Midbrain (tissue), 1 donor: ENCODE data around the gene LCNL1.

ENCODE experiments used
- DNase-seq: peaks from one replicate; lab custom pipeline; 2025; lab: John Stamatoyannopoulos, UW

The LCNL1 gene

GRCh38 chr9:136947028-136947891, 35.5 kb upstream of the LCNL1 start:
- DNase-seq, result peak; percentile 32

- peak; percentile 69 for DNase-seq
These were observed 34.8 kb upstream of the LCNL1 start for GRCh38 chr9:136947955-136948510.

DNA sequence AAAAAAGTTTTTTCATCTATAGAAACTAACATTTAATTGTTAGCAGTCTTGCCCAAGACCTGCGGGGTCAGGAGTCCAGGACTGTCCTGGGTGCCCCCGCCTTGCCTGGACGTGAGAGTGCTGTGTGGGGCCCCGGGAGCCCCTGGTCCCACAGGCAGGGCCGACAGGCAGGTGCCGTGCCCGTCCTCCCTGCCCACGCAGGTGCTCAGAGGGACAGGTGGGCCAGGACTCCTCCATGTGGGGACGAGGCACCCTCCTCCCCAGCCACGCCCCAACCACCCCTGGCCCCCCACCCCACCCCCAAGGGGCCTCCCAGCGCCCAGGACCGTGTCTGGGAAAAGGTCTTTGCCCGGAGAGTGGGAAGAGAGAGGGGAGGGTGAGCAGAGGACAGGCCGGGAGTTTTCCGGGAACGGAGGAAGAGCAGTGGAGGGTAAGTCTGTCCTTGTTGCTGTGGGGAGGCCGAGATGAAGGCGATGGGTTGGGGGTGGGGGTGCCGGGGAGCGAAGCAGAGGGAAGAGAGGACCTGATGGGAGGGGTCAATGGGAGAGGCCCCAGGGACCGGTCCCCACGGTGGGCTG, 33.5 kb upstream of the LCNL1 start:
- no peak for DNase-seq

DNA sequence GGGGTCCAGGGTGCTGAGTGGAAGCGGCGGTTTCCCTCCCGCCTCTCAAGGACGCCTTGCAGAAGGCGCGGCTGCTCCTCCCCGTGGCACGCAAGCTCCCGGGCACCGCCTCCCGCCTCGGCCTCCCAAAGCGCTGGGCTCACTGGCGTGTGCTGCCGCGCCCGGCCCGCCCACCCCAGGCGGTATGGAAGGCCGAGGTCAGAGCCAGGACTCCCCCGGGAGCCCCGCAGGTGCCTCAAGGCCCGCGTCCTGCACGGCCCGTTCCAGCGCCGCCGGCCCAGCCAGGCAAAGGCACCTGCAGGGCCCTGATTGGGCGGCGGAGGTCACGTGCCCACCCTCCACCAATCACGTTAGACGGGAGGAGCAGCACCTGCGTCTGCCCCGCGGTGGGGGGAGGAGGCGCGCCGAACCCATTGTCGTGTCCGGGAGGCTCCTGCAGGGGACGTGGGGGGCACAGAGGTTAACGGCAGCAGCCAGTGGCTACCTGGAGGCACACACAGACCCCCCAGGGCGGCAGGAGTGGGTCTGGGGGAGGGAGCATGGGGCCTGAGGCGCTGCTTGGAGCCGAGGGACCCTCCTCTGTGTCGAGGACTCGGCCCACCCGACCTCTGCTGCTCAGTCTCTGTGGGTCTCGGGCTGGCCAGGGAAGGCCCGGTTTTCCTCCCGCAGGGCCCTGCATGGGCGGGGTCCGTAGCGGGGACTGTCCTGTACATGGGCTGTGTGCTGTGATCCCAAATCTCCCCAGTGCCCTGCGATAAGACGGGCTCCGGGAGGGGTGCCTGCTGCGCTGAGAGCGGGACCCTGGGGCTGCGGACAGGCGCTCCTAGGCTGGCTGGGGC, 32.8 kb upstream of the LCNL1 start:
- peak; percentile 95 for DNase-seq

DNA sequence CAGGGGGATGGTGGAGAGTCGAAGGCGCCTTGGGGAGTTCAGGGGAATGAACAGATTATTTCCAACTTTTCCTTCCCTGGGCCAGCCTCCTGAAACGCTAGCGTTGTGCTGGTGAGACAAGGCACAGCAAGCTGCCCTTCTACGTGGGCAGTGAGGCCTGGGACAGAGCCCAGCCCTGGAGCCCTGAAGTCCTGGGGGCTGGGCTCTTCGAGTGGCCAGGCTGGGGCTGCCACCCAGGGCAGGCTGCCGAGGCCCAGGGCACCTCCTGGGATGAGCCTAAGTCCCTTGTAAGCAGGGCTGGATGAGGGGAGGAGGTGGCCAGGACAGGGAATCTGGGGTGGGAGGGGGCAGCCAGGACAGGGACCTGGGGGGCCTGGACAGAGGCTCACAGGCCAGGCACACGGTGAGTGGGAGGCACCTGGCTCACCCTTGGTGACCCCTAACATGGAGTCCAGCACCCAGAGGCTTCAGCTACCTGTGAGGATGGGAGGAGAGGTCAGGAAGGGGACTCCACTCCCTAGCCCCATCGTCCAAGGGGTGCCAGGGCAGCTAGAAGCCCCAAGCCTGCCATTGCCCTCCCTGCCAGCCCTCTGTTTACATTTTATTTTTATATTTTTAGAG, 32.0 kb upstream of the LCNL1 start:
- no peak for DNase-seq

DNA sequence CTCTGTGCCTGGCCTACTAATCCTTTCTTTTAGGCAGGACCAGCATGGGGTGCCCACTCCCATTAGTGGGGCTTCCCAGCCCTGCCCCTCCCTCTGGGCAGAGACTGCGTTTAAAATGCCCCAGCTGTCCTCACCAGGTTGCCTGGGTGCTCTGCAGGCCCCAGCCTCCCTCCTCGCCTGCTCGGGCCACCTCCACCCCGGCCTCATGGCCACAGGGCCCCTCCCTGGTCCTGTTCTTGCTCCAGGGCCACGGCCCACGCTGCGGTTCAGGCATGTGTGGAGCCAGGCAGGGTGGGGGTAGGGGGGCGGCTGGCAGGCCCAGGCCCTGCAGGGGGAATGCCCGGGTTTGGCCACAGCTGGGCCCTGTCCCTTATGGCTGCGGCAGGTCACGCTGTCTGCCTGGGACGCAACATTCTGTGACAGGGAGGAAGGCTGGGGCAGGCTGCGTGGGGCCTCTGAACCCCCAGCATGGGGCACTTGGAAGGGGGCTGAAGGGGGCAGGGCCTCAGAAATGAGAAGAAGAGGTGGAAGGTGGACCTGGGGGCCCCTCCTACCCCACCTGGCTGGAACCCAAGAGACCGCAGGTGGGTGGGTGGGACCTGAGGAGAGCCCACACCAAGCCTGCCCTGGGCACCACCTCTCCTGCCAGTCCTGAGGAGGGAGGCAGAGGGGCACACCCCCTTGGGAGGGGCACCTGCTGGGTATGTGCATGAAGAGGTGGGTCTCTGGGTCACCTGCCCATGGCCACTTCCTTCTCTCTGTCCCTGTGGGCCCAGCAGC, 31.1 kb upstream of the LCNL1 start, which contains the start of gene LCN12:
LCN12 (plus strand) TSS at position 733 of the 780 bp plus-strand sequence. CDS start 55 bp downstream, outside the sequence.
- no peak for DNase-seq

DNA sequence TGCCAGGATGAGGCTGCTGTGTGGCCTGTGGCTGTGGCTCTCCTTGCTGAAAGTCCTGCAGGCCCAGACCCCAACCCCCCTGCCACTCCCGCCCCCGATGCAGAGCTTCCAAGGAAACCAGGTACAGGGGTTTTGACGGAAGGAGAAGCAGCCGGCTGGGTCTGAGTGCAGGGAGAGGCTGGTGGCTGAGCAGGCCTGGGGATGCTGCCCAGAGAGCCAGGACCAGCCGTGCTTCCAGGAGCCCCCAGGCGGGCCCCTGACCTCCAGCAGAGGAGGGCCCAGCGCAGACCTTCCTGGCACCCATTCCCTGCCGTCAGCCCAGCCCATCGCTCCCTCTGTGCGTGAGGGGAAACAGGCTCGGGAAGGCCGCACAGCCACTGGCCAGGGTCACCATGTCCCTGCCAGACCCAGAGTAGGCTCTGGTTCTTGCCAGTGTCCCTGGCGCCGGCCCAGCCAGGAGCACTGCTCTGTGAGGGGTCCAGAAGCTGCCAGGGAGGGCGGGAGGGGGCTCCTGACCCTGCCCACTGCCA, 30.4 kb upstream of the LCNL1 start:
- DNase-seq, result peak; percentile 63

GRCh38 chr9:136952876-136953770, 29.7 kb upstream of the LCNL1 start:
- no peak for DNase-seq

- no peak for DNase-seq
These were observed 29.0 kb upstream of the LCNL1 start for GRCh38 chr9:136953771-136954269.

DNA sequence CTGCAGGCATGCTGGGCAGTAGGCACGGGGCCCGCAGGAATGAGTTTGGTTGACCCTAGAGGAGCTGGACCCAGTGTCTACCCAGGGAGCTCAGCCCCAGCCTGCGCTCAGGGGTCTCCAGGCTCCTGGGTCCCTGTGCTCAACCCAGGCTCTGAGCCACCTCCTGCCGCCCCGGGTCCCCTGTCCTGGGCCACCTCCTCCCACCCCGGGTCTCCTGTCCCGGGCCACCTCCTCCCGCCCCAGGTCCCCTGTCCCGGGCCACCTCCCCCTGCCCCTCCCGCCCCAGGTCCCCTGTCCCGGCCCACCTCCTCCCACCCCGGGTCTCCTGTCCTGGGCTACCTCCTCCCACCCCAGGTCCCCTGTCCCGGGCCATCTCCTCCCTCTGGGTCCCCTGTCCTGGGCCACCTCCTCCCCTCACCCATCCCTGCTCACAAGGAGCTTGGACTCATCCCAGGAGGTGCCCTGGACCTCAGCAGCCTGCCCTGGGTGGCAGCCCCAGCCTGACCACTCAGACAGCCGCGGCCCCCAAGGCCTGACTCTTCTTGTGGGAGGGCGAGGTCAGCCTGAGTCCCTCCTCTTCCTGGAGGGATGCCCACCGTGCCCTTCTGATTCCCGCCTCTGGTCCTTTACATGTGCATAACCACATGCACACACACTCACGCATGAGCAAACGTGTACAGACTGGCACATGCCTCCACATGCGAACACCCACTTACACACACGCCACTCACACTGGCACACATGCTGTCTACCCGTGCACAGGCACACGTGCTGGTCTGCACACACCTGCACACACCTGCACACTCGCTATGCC, 28.3 kb upstream of the LCNL1 start:
- no peak for DNase-seq

GRCh38 chr9:136955202-136955942, 27.4 kb upstream of the LCNL1 start:
- DNase-seq, result no peak

DNA sequence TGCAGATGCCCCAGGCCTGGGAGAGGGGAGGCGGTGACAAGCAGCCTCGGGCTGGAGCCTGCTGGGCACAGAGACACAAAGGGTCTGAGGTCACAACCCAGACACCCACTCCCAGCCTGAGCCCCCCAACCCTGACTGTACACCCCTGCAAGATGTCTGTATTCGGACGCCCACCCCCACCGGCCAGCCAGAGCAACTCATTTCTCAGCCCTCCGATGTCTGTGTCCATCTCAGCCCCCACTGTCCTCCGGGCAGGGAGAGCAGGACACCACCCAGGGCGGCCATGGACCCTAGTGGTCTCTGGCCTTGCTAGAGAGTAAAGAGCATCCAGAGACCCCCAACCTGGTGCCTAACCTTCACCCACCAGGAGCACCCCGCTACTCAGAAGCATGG, 26.9 kb upstream of the LCNL1 start:
- DNase-seq, result no peak

DNA sequence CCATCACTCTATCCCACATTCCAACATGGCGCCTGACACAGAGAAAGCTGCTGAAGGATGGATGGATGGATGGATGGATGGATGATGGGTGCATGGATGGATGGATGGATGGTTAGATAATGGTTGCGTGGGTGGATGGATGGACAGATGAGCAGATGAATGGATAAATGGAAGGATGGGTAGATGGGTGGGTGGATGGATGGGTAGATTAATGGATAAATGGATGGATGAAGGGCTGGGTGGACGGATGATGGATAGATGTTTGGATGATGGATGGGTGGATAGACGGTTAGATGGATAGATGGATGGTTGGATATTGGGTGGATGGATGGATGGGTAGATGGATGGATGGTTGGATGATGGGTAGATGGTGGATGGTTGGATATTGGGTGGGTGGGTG, 26.2 kb upstream of the LCNL1 start:
- no peak for DNase-seq

DNA sequence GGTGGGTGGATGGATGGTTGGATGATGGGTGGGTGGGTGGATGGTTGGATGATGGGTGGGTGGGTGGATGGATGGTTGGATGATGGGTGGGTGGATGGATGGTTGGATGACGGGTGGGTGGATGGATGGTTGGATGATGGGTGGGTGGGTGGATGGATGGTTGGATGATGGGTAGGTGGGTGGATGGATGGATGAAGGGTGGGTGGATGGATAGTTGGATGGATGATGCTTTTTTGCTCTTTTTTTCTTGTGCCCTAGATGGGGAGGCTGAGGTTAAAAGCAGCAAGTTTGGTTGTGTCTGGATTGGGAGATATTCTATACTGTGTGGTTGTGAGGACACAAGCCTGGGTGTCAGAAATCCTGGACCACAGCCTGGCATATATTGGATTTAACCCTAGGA, 25.3 kb upstream of the LCNL1 start:
- DNase-seq, result no peak

- no peak for DNase-seq
These were observed 24.9 kb upstream of the LCNL1 start for GRCh38 chr9:136957901-136958300.

GRCh38 chr9:136958473-136958872, 24.3 kb upstream of the LCNL1 start:
- no peak for DNase-seq

DNA sequence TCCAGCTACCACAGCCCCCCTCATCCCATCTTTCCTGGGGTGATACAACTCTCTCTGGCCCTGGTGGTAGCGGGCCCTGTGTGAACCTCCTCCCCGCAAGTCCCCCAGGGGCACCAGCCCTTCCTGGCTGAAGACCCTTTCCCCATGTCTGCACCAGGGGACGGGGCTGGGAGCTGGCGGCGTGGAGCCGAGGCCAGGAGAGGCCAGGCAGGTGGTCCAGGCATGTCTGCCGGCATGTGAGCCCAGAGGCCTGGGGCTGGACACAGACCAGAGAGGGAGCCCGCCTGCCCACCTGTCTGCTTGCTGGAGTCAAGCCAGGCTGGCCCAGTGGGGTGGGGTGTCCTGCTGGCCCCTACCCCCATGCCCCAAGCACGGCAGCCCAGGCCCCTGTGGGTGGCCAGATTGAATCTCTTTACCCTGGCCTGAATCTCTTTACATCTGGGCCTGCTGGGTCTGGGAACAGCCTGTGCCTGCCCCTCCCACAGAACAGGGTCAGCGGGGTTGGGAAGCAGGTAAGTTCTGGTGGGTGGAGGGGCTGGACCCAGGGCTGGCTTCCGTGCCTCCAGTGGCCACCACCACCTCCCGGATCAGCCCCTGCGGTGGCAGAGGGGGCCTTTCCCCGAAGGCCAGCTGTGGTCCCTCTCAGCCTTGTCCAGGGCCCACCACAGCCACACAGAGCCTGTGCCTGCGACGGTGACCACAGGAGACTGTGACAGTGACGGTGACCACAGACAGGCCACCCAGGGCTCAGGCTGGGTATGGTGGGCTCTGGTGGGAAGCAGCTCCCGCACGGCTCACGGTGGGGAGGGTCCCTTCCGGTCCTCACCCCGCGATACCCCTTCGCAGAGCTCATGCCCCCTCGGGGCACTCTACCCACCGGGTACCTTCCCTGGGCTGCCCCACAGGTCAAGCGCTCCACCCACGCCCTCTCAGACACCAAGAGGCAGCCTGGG, 23.6 kb upstream of the LCNL1 start:
- DNase-seq, result no peak
